ENCODE results near the gene LIN9. TPM values are rescaled to one million over a fixed set of nuclear protein-coding genes. Genes with fewer than 3 reads are reported as not detected.
"Not testable (repeated sequence)": the region's sequence is repeated elsewhere in the genome, so short reads cannot be mapped to it uniquely, and the experiment has no call there.

LIN9 gene
- total RNA-seq, 1 donor from 2014 or later = 0.43 TPM

DNA sequence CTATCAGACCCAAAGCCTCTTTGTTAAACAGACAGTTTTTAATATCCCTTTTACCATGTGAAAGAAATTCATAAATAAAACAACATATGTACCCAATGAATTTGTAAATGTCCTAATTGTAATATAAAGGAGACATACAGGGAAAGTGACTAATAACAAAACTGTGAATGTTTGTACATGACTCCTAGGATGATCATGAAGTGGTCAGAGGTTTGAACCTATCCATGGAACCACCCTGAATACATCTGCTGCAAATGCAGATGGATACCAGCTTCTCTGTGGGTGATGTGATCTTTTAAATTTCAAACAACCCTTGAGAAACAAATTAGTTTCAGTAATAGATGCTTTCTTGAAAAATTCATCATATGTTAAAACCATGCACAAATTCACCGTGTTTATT is 105.7 kb downstream of the LIN9 start:
- Histone ChIP-seq H3K27ac (no peak overlapping the region), H3K9me3 (no peaks in the 10 kb centered on the region), H3K27me3 (no peaks in the 10 kb centered on the region), H3K36me3 (no peaks in the 10 kb centered on the region), H3K4me1 (no peaks in the 10 kb centered on the region), H3K4me3 (no peak overlapping the region)
- TF ChIP-seq, protein P1, sequence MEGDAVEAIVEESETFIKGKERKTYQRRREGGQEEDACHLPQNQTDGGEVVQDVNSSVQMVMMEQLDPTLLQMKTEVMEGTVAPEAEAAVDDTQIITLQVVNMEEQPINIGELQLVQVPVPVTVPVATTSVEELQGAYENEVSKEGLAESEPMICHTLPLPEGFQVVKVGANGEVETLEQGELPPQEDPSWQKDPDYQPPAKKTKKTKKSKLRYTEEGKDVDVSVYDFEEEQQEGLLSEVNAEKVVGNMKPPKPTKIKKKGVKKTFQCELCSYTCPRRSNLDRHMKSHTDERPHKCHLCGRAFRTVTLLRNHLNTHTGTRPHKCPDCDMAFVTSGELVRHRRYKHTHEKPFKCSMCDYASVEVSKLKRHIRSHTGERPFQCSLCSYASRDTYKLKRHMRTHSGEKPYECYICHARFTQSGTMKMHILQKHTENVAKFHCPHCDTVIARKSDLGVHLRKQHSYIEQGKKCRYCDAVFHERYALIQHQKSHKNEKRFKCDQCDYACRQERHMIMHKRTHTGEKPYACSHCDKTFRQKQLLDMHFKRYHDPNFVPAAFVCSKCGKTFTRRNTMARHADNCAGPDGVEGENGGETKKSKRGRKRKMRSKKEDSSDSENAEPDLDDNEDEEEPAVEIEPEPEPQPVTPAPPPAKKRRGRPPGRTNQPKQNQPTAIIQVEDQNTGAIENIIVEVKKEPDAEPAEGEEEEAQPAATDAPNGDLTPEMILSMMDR (IDR thresholded peaks at IDR 0.05) = no peak
- no peak for DNase-seq (ENCODE audit: low spot score in 2 of 2)
- intact Hi-C loops (cut with DNase I) = no loop called here

DNA sequence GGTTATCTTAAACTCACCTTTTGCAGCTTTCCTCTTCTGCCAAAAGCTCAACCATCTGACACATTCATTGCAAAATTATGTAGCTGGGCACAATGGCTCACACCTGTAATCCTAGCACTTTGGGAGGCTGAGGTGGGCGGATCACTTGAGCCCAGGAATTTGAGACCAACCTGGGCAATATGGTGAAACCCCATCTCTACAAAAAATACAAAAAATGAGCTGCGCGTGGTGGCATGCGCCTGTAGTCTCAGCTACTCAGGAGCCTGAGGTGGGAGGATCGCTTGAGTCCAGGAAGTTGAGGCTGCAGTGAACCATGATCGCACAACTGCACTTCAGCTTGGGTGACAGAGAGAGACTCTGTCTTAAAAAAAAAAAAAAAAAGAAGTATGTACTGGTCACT is 106.3 kb downstream of the LIN9 start:
- H3K36me3 ChIP-seq; H3K4me1 ChIP-seq; H3K27me3 ChIP-seq; intact Hi-C loops (cut with DNase I); H3K4me3 ChIP-seq; H3K27ac ChIP-seq; H3K9me3 ChIP-seq; DNase-seq (ENCODE audit: low spot score in 2 of 2): not testable (repeated sequence)

DNA sequence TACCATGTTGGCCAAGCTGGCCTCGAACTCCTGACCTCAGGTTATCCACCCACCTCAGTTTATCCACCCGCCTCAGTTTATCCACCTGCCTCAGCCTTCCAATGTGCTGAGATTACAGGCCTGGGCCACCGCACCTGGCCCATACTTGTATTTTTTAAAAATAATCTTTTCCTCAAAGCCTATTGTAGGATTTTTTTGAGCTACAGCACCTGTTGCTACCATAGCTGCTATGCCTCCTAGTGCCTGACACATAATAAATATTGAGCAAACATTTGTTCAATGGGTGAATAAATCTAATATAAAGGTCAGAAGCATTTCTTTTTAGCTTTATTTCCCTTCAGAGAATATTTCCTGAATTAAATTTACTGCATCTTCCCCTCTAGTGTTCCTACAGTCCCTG is 106.7 kb downstream of the LIN9 start:
- Histone ChIP-seq H3K9me3 (no peaks in the 10 kb centered on the region), H3K36me3 (no peaks in the 10 kb centered on the region), H3K4me1 (no peaks in the 10 kb centered on the region), H3K4me3 (no peak overlapping the region), H3K27me3 (no peaks in the 10 kb centered on the region), H3K27ac (no peak overlapping the region)
- intact Hi-C loops (cut with DNase I) = no loop called here
- DNase-seq (ENCODE audit: low spot score in 2 of 2) = no peak
- TF ChIP-seq, protein P1 (IDR thresholded peaks at IDR 0.05) = no peak

DNA sequence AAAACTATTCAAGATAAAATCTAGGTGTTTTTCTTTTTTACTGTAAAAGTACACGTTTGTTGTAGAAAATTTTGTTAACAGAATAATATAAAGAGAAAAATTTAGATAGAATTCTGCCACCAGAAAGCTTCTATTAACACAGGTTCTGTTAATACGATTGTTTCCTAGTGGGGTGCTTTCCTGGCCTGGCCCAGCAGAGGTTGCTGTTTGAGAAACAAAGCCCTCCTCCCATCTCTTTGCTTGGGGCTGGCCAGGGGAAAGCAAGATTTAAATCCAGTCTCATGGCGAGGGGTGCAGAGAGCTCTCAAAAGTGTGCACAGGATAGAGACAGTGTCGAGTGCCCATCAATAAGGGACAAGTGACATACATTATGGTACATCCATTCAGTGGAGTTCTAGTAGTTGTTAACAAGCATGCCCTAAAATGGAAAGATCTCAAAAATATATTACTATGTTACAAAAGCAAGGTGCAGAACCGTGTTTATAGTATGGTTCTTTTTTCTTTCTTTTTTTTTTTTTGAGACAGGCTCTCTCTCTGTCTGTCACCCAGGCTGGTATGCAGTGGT is 107.9 kb downstream of the LIN9 start:
- H3K4me3 ChIP-seq = no peak overlapping the region
- DNase-seq (ENCODE audit: low spot score in 2 of 2) = no peak
- no peaks in the 10 kb centered on the region for H3K27me3 ChIP-seq
- intact Hi-C loops (cut with DNase I) = no loop called here
- H3K36me3 ChIP-seq = no peaks in the 10 kb centered on the region
- H3K4me1 ChIP-seq = no peaks in the 10 kb centered on the region
- H3K27ac ChIP-seq = no peak overlapping the region
- TF ChIP-seq, protein P1 (IDR thresholded peaks at IDR 0.05) = peak in 1 of 3 experiments; percentile 8
- no peaks in the 10 kb centered on the region for H3K9me3 ChIP-seq

DNA sequence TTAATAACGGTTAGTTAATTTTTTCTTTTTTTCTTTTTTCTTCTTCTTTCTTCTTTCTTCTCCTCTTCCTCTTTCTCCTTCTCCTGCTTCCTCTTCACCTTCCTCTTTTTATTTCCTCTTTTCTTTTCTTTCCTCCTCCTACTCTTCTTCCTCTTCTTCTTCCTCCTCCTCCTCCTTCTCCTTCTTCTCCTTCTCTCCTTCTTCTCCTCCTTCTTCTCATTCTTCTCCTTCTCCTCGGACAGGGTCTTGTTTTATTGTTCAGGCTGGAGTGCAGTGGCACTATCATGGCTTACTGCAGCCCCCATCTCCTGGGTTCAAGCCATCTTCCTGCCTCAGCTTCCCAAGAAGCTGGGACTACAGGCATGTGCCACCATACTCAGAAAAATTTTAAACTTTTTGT is 109.0 kb downstream of the LIN9 start:
- no peak for DNase-seq (ENCODE audit: low spot score in 2 of 2)
- no peak overlapping the region for H3K4me3 ChIP-seq
- intact Hi-C loops (cut with DNase I) = no loop called here
- no peaks in the 10 kb centered on the region for H3K9me3 ChIP-seq
- no peak overlapping the region for H3K27ac ChIP-seq
- TF ChIP-seq, protein P1 (IDR thresholded peaks at IDR 0.05) = no peak
- H3K27me3 ChIP-seq = no peaks in the 10 kb centered on the region
- H3K36me3 ChIP-seq = no peaks in the 10 kb centered on the region
- H3K4me1 ChIP-seq = no peaks in the 10 kb centered on the region

DNA sequence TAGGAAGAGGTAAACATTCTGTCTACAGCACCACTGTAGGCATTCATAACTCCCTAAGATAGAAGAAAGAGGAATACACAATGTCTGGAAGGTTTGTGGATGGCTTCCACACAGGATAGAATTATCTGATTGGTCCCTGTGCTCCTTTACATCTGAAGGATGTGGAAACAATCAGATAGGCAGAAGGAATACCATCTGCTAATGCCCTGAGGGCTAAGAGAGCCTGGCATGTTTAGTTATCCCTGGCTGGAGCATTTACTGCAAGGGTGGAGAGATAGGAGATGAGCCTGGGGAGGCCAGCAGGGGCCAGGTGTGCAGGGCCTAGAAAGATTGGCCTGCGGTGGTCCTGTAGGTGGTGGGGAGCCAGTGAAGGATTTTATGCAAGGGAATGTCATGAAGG is 113.8 kb downstream of the LIN9 start:
- no peaks in the 10 kb centered on the region for H3K9me3 ChIP-seq
- H3K27me3 ChIP-seq = no peaks in the 10 kb centered on the region
- H3K4me1 ChIP-seq = no peaks in the 10 kb centered on the region
- H3K27ac ChIP-seq = no peak overlapping the region
- DNase-seq (ENCODE audit: low spot score in 2 of 2) = no peak
- H3K36me3 ChIP-seq = no peaks in the 10 kb centered on the region
- H3K4me3 ChIP-seq = no peak overlapping the region
- TF ChIP-seq, protein P1 (IDR thresholded peaks at IDR 0.05) = no peak
- intact Hi-C loops (cut with DNase I) = no loop called here
